HT1080 (cell line): ENCODE data around the gene LCE2D. TPM values are rescaled to one million over a fixed set of nuclear protein-coding genes. Genes with fewer than 3 reads are reported as not detected.
A peak's percentile ranks its signal among the peaks of the same experiment; 100 is the strongest.

Source experiments
- DNase-seq: peaks from one replicate; pipeline ENCODE4 v3.0.0-alpha.2; 2015; ENCODE audit warnings: low read depth
- small RNA-seq: library from RNA; depleted of rRNA; stranded (forward); fragments of <200 nt; gene quantifications from one replicate; pipeline ENCODE3, GENCODE V24; 2014
- total RNA-seq: library from RNA; depleted of rRNA; stranded (reverse); fragments of >200 nt; shearing (Covaris generic); gene quantifications from 2 replicates; pipeline ENCODE4 v1.2.3, GENCODE V29; 2014; rRNA removed

The LCE2D gene
- total RNA-seq, 1 experiment from 2014 or later = not detected

GRCh38 chr1:152697701-152698600, 34.8 kb downstream of the LCE2D start, which contains the start of gene LCE2A:
TSS of gene LCE2A (plus strand) at chr1:152698345. CDS start at chr1:152698902, 557 bp downstream.
- peak; percentile 72 for DNase-seq

GRCh38 chr1:152699746-152700145, 36.6 kb downstream of the LCE2D start:
- no peak for DNase-seq

- no peak for DNase-seq
These were observed 44.7 kb downstream of the LCE2D start, which contains the start of gene LCE4A for GRCh38 chr1:152707860-152708259. TSS of gene LCE4A (plus strand) at chr1:152708160. CDS start at chr1:152709076, 916 bp downstream.

Small RNA genes lying within 50 kb of the gene (small RNA-seq; reads per million reads assigned to genes)
- not detected for gene LCE3A
- not detected for gene LCE3B

Other genes with a start within 250 kb of the LCE2D start
- not detected in 2 replicates for gene CRNN, start 249.1 kb upstream of the LCE2D start, total RNA-seq
- gene LCE5A, start 152.6 kb upstream of the LCE2D start, total RNA-seq = not detected in 2 replicates
- gene CRCT1, start 148.9 kb upstream of the LCE2D start, total RNA-seq = not detected in 2 replicates
- gene LCE3E, start 96.6 kb upstream of the LCE2D start, total RNA-seq = not detected in 2 replicates
- not detected in 2 replicates for gene LCE3D, start 82.9 kb upstream of the LCE2D start, total RNA-seq
- gene LCE3C, start 63.1 kb upstream of the LCE2D start, total RNA-seq = not detected in 2 replicates
- not detected in 2 replicates for gene LCE3B, start 49.6 kb upstream of the LCE2D start, total RNA-seq
- not detected in 2 replicates for gene LCE3A, start 40.3 kb upstream of the LCE2D start, total RNA-seq
- not detected in 2 replicates for gene LCE2C, start 11.9 kb downstream of the LCE2D start, total RNA-seq
- not detected in 2 replicates for gene LCE2B, start 22.7 kb downstream of the LCE2D start, total RNA-seq
- gene LCE2A, start 35.0 kb downstream of the LCE2D start, total RNA-seq = 0.47 and 3.0 TPM in 2 replicates
- gene LCE4A, start 44.8 kb downstream of the LCE2D start, total RNA-seq = not detected in 2 replicates
- not detected in 2 replicates for gene KPRP, start 94.6 kb downstream of the LCE2D start, total RNA-seq
- gene LCE1F, start 111.8 kb downstream of the LCE2D start, total RNA-seq = not detected in 2 replicates
- gene LCE1E, start 122.9 kb downstream of the LCE2D start, total RNA-seq = 0.43 TPM in 1 of 2 replicates, not detected in the other
- not detected in 2 replicates for gene LCE1D, start 133.3 kb downstream of the LCE2D start, total RNA-seq
- not detected in 2 replicates for gene LCE1C, start 143.3 kb downstream of the LCE2D start, total RNA-seq
- gene LCE1B, start 148.6 kb downstream of the LCE2D start, total RNA-seq = not detected in 2 replicates
- not detected in 2 replicates for gene LCE1A, start 164.1 kb downstream of the LCE2D start, total RNA-seq
- not detected in 2 replicates for gene LCE6A, start 179.5 kb downstream of the LCE2D start, total RNA-seq
- not detected in 2 replicates for gene LCE7A, start 196.6 kb downstream of the LCE2D start, total RNA-seq
- gene SMCP, start 214.9 kb downstream of the LCE2D start, total RNA-seq = not detected in 2 replicates
- 0.26 and 0.33 TPM in 2 replicates for gene IVL, start 245.2 kb downstream of the LCE2D start, total RNA-seq